ENCODE data around the gene SLX9.

DNA sequence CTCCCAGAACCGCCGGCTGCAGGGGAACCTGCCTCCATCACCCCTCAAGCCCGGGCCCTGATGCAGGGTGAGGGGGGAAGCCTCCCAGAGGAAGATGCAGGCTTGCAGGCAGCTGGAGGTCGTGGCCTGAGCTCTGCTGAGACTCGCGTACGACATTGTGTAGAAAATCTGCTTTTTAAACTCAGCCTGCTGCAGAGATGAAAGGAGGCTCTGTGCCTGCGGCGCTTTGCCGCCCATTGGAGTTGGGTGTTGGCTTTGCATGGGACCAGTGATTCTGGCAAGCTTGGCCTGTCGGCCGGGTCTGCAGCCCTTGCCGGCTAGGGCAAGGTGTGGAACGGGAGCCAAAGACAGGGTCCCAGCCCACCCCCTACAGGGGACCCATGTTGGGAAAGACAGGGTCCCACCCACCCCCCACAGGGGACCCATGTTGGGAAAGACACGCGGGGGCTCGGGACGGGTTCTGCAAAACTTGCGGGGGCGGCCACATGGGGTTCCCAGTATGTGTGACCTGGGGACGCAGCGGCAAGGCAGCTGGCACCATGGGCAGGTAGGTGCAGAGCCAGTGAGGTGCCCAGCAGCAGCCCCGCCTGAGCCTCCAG lies 55.6 kb downstream of the SLX9 start:
- no peak for TF ChIP-seq POLR2A (IDR thresholded peaks at IDR 0.05)
- TF ChIP-seq, protein P1, sequence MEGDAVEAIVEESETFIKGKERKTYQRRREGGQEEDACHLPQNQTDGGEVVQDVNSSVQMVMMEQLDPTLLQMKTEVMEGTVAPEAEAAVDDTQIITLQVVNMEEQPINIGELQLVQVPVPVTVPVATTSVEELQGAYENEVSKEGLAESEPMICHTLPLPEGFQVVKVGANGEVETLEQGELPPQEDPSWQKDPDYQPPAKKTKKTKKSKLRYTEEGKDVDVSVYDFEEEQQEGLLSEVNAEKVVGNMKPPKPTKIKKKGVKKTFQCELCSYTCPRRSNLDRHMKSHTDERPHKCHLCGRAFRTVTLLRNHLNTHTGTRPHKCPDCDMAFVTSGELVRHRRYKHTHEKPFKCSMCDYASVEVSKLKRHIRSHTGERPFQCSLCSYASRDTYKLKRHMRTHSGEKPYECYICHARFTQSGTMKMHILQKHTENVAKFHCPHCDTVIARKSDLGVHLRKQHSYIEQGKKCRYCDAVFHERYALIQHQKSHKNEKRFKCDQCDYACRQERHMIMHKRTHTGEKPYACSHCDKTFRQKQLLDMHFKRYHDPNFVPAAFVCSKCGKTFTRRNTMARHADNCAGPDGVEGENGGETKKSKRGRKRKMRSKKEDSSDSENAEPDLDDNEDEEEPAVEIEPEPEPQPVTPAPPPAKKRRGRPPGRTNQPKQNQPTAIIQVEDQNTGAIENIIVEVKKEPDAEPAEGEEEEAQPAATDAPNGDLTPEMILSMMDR (IDR thresholded peaks at IDR 0.05 in 8 of 11, conservative IDR thresholded peaks at IDR 0.05 in 3 of 11), result no peak
- TF ChIP-seq POLR2AphosphoS5 (IDR thresholded peaks at IDR 0.05), result no peak
